ACC112 (cell line): ENCODE data around the gene CAMTA1.
"Not testable (repeated sequence)": the region's sequence is repeated elsewhere in the genome, so short reads cannot be mapped to it uniquely, and the experiment has no call there.

Source experiments
- H2AFZ ChIP-seq: fragments of 200-600 bp; sonication (generic); one replicate; pipeline ENCODE4 v1.6.0; 2017; ENCODE audit warnings: antibody characterized with exemption, low read length; ENCODE audit not compliant: unreplicated experiment
- H3K27ac ChIP-seq: fragments of 200-600 bp; sonication (generic); 2 replicates; pipeline ENCODE4 v1.5.1; 2014; ENCODE audit warnings: low read depth, mild to moderate bottlenecking, antibody characterized with exemption, low read length, moderate library complexity
- H3K27me3 ChIP-seq: fragments of 200-600 bp; sonication (generic); 2 replicates; pipeline ENCODE4 v1.6.1; 2014; ENCODE audit warnings: mild to moderate bottlenecking, antibody characterized with exemption, low read length, moderate library complexity, mixed read lengths; ENCODE audit not compliant: insufficient read depth
- H3K36me3 ChIP-seq: fragments of 200-600 bp; sonication (generic); 2 replicates; pipeline ENCODE4 v1.6.1; 2016; ENCODE audit warnings: mild to moderate bottlenecking, antibody characterized with exemption, low read length, moderate library complexity, mixed read lengths; ENCODE audit not compliant: insufficient read depth
- H3K4me1 ChIP-seq: fragments of 200-600 bp; sonication (generic); one replicate; pipeline ENCODE4 v1.6.1; 2016; ENCODE audit warnings: low read length, mixed read lengths; ENCODE audit not compliant: insufficient read depth, unreplicated experiment, control insufficient read depth
- H3K4me3 ChIP-seq: fragments of 200-600 bp; sonication (generic); 2 replicates; pipeline ENCODE4 v1.5.1; 2014; ENCODE audit warnings: mild to moderate bottlenecking, low read depth, low read length
- H3K79me2 ChIP-seq: fragments of 200-600 bp; sonication (generic); one replicate; pipeline ENCODE4 v1.6.0; 2016; ENCODE audit warnings: low read length; ENCODE audit not compliant: control insufficient read depth, unreplicated experiment, insufficient read depth

Gene CAMTA1

GRCh38 chr1:7326366-7326765 is 541.1 kb downstream of the CAMTA1 start:
- Histone ChIP-seq H2AFZ (no peak overlapping the region), H3K36me3 (no peaks in the 10 kb centered on the region), H3K4me1 (no peaks in the 10 kb centered on the region), H3K79me2 (no peaks in the 10 kb centered on the region), H3K4me3 (no peak overlapping the region), H3K27me3 (peaks cover 22% of the 10 kb centered on the region), H3K27ac (no peak overlapping the region)

DNA sequence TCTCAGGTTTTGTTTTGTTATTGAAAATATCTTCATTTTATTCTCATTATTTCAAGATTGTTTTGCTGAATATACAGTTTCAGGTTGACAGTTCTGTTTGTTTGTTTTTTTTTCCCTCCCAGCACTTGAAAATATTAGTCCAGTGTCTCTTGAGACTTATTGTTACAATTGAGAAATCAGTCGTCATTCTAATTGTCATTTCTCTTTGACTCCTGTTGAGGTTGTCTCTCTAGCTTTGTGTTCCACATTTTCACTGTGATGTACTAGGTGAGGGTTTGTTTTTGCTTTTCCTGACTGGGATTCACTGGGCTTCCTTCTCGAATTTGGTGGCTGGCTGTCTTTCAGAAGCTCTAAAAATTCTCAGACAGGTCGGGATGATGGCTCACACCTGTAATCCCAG is 542.6 kb downstream of the CAMTA1 start:
- no peak overlapping the region for H3K27ac ChIP-seq
- H2AFZ ChIP-seq: no peak overlapping the region
- H3K4me3 ChIP-seq: no peak overlapping the region
- no peaks in the 10 kb centered on the region for H3K4me1 ChIP-seq
- H3K79me2 ChIP-seq: no peaks in the 10 kb centered on the region
- no peaks in the 10 kb centered on the region for H3K36me3 ChIP-seq
- peaks cover 22% of the 10 kb centered on the region for H3K27me3 ChIP-seq

GRCh38 chr1:7329868-7330615 is 544.8 kb downstream of the CAMTA1 start:
- H3K36me3 ChIP-seq: no peaks in the 10 kb centered on the region
- H3K27me3 ChIP-seq: peaks cover 25% of the 10 kb centered on the region
- H3K4me3 ChIP-seq: no peak overlapping the region
- H3K4me1 ChIP-seq: no peaks in the 10 kb centered on the region
- no peak overlapping the region for H3K27ac ChIP-seq
- no peak overlapping the region for H2AFZ ChIP-seq
- no peaks in the 10 kb centered on the region for H3K79me2 ChIP-seq

- H3K36me3 ChIP-seq, H3K4me3 ChIP-seq, H2AFZ ChIP-seq, H3K79me2 ChIP-seq, H3K4me1 ChIP-seq, H3K27ac ChIP-seq: not testable (repeated sequence)
- H3K27me3 ChIP-seq: peaks cover 25% of the 10 kb centered on the region
Measured at GRCh38 chr1:7330726-7331125, 545.5 kb downstream of the CAMTA1 start.

- Histone ChIP-seq H3K79me2 (no peaks in the 10 kb centered on the region), H2AFZ (no peak overlapping the region), H3K4me1 (no peaks in the 10 kb centered on the region), H3K4me3 (no peak overlapping the region), H3K36me3 (no peaks in the 10 kb centered on the region), H3K27me3 (peaks cover 25% of the 10 kb centered on the region), H3K27ac (no peak overlapping the region)
Measured at GRCh38 chr1:7331926-7332535, 546.8 kb downstream of the CAMTA1 start.

DNA sequence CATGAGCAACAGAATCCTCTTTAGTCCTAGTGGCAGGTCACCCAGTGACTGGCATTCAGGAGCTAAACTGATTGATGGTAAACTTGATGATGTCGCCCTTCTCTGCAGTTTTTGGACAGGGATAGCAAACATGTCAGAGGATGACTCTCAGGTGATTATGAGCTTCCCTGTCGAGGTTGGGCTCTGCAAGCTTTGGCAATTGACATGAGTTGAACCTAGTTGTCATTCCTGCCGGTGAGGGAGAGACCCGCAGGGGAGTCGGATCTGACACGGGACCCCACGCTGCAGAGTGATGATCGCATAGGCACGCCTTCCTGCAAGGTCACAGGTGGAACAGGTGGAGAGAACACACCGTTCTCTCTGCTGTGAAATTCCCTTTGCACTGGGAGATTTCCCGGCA is 547.8 kb downstream of the CAMTA1 start:
- peaks cover 18% of the 10 kb centered on the region for H3K27me3 ChIP-seq
- H2AFZ ChIP-seq: no peak overlapping the region
- H3K4me1 ChIP-seq: no peaks in the 10 kb centered on the region
- no peak overlapping the region for H3K27ac ChIP-seq
- no peak overlapping the region for H3K4me3 ChIP-seq
- no peaks in the 10 kb centered on the region for H3K36me3 ChIP-seq
- no peaks in the 10 kb centered on the region for H3K79me2 ChIP-seq

- Histone ChIP-seq H3K27ac (no peak overlapping the region), H2AFZ (no peak overlapping the region), H3K79me2 (no peaks in the 10 kb centered on the region), H3K4me1 (no peaks in the 10 kb centered on the region), H3K4me3 (no peak overlapping the region), H3K36me3 (no peaks in the 10 kb centered on the region), H3K27me3 (peaks cover 16% of the 10 kb centered on the region)
Measured at GRCh38 chr1:7333620-7334019, 548.4 kb downstream of the CAMTA1 start.

DNA sequence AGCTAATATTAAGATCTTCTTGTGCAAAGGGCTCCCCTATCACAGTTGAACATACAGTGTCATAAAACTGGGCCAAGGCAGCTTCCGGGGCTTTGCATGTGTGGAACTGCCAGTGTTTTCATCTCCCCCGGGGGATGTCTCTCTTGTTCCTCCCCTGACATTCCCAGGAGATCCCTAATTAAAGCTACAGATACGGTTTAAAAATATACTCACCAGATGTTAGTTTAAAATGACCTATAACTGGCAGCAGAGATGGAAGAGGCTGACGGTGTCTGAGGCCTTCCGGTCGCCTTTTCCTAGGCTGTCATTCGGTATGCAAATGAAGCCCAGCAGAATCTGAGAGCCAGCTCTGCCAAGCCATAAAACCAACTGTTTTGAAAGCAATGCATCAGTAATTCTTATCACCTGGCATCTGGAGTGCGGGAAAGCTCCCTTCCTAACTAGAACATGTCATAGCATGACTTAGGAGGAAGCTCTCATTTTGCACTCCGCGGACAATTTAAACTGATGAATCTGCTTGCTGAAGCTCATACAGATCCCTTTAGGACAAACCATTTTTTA is 549.3 kb downstream of the CAMTA1 start:
- peaks cover 10% of the 10 kb centered on the region; the same call in 1 of the 2 replicates for H3K27me3 ChIP-seq
- H3K4me3 ChIP-seq: no peak overlapping the region
- no peak overlapping the region for H2AFZ ChIP-seq
- H3K36me3 ChIP-seq: no peaks in the 10 kb centered on the region
- H3K27ac ChIP-seq: no peak overlapping the region
- no peaks in the 10 kb centered on the region for H3K79me2 ChIP-seq
- no peaks in the 10 kb centered on the region for H3K4me1 ChIP-seq

GRCh38 chr1:7335224-7335879 is 550.1 kb downstream of the CAMTA1 start:
- H2AFZ ChIP-seq: no peak overlapping the region
- no peak overlapping the region for H3K4me3 ChIP-seq
- peaks cover 4% of the 10 kb centered on the region; the same call in 1 of the 2 replicates for H3K27me3 ChIP-seq
- no peaks in the 10 kb centered on the region for H3K79me2 ChIP-seq
- H3K27ac ChIP-seq: no peak overlapping the region
- no peaks in the 10 kb centered on the region for H3K36me3 ChIP-seq
- H3K4me1 ChIP-seq: no peaks in the 10 kb centered on the region

DNA sequence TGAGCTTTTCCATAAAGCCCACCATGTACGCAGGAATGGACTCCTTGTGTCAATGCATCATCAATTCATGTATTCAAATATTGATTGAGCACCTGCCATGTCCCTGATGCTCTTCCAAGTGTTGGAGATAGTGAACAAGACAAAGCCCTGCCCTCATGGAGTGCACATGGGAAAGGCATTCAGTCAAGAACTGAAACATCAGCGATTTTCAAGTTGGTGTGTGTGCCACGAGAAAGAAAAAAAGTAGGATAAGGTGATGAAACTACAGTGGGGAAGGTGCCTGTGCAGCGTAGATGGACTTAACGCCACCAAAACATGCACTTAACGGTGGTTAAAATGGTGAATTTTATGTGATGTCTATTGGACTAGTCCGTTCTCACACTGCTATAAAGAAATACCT is 553.2 kb downstream of the CAMTA1 start:
- no peaks in the 10 kb centered on the region for H3K79me2 ChIP-seq
- H2AFZ ChIP-seq: no peak overlapping the region
- H3K4me1 ChIP-seq: no peaks in the 10 kb centered on the region
- no peak overlapping the region for H3K27ac ChIP-seq
- no peaks in the 10 kb centered on the region for H3K36me3 ChIP-seq
- H3K27me3 ChIP-seq: 0 out of 2 replicates have a peak, but pooled peaks cover 4% of the 10 kb centered on the region
- no peak overlapping the region for H3K4me3 ChIP-seq
